Stimulated activated CD8-positive, alpha-beta memory T cell treated with anti-CD3 and anti-CD28 coated beads, Interleukin-4, amount 100 ng/mL, for 24 hours (primary cell): ENCODE results near the gene ATM.
"Not testable (repeated sequence)": the region's sequence is repeated elsewhere in the genome, so short reads cannot be mapped to it uniquely, and the experiment has no call there.

Experiments
- DNase-seq: peaks from one replicate; pipeline ENCODE4 v3.0.0-alpha.2; 2020; ENCODE audit warnings: low read depth

Gene ATM

GRCh38 chr11:108373505-108373904 lies 150.6 kb downstream of the ATM start:
- not testable (repeated sequence) for DNase-seq

- DNase-seq, result no peak
Observed at GRCh38 chr11:108388576-108388975, 165.7 kb downstream of the ATM start.

- DNase-seq, result no peak
Observed at GRCh38 chr11:108392353-108392752, 169.5 kb downstream of the ATM start.

- DNase-seq, result no peak
Observed at GRCh38 chr11:108393046-108393445, 170.2 kb downstream of the ATM start.

GRCh38 chr11:108394744-108395284 lies 171.9 kb downstream of the ATM start:
- no peak for DNase-seq

- not testable (repeated sequence) for DNase-seq
Observed at GRCh38 chr11:108396672-108397071, 173.8 kb downstream of the ATM start.

- no peak for DNase-seq
Observed at GRCh38 chr11:108398439-108398838, 175.6 kb downstream of the ATM start.

- no peak for DNase-seq
Observed at GRCh38 chr11:108402241-108402640, 179.4 kb downstream of the ATM start.

- DNase-seq, result no peak
Observed at GRCh38 chr11:108403052-108403451, 180.2 kb downstream of the ATM start.

GRCh38 chr11:108405706-108406105 lies 182.8 kb downstream of the ATM start:
- DNase-seq, result no peak

GRCh38 chr11:108414958-108415357 lies 192.1 kb downstream of the ATM start:
- DNase-seq, result no peak

- DNase-seq, result peak; percentile 1
Observed at GRCh38 chr11:108417551-108417950, 194.7 kb downstream of the ATM start.
